ENCODE data around the gene C16orf89.

DNA sequence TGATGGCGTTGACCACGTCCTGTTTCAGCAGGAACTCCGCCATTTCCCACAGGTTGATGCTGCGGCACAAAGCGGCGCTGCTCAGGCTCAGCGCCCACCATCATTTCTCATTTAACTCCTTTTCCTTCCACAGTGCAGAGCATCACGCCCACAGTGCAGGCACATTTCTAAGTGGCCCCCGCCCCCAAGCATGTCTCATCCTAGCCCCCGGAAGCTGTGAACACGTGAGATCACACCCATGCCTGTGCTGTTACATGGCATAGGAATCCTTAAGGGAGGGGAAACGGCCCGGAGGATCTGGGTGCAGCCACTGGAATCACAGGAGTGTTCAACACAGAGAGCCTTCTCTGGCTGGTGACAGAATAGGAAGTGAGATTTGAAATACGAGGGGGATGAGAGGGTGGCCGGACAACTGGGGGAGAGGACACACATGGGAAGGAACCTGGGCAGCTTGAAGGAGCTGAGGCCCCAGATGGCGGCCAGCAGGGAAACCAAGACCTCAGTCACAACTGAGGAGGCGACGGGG lies 36.7 kb downstream of the C16orf89 start:
- TF ChIP-seq EZH2 (IDR thresholded peaks at IDR 0.05; ENCODE audit: borderline replicate concordance, low read depth, low read length, poor library complexity, severe bottlenecking), result no peak
- TF ChIP-seq CTCF (conservative IDR thresholded peaks at IDR 0.05; ENCODE audit: low read depth, low read length), result no peak

Measured in A673 (cell line).